IMR-90 (cell line): ENCODE measurements around the gene ANO2.

Experiments used
- BHLHE40 ChIP-seq: fragments of 150-350 bp; IDR thresholded peaks from 2 replicates; pipeline ENCODE4 v1.6.1; 2016; ENCODE audit warnings: mild to moderate bottlenecking, low read depth, low read length
- CEBPB ChIP-seq: IDR thresholded peaks from 2 replicates; pipeline ENCODE4 v1.6.1; 2012; ENCODE audit warnings: low read depth, low read length, improper control_type of control experiment
- CHD1 ChIP-seq: IDR thresholded peaks from 2 replicates; pipeline ENCODE4 v1.6.1; 2012; ENCODE audit warnings: low read depth, low read length, improper control_type of control experiment
- CTCF ChIP-seq: conservative IDR thresholded peaks from 2 replicates; pipeline ENCODE4 v1.5.1; 2012; ENCODE audit warnings: mild to moderate bottlenecking, low read depth, low read length, improper control_type of control experiment
- ELK1 ChIP-seq: fragments of 150-350 bp; IDR thresholded peaks from 2 replicates; pipeline ENCODE4 v1.6.1; 2016; ENCODE audit warnings: low read depth, mild to moderate bottlenecking, low read length, moderate library complexity, borderline replicate concordance
- FOS ChIP-seq: fragments of 150-350 bp; IDR thresholded peaks from 2 replicates; pipeline ENCODE4 v1.6.1; 2016; ENCODE audit warnings: low read depth, low read length
- MAFK ChIP-seq: IDR thresholded peaks from 2 replicates; pipeline ENCODE4 v1.6.1; 2012; ENCODE audit warnings: low read depth, low read length, improper control_type of control experiment
- MAZ ChIP-seq: IDR thresholded peaks from 2 replicates; pipeline ENCODE4 v1.6.1; 2012; ENCODE audit warnings: low read depth, mild to moderate bottlenecking, low read length, improper control_type of control experiment, moderate library complexity, borderline replicate concordance
- MXI1 ChIP-seq: IDR thresholded peaks from 2 replicates; pipeline ENCODE4 v1.6.1; 2012; ENCODE audit warnings: low read depth, mild to moderate bottlenecking, low read length, moderate library complexity, borderline replicate concordance
- POLR2A ChIP-seq: IDR thresholded peaks from 2 replicates; pipeline ENCODE4 v1.6.1; 2012; ENCODE audit warnings: mild to moderate bottlenecking, low read depth, low read length
- RAD21 ChIP-seq: IDR thresholded peaks from 2 replicates; pipeline ENCODE4 v1.6.1; 2012; ENCODE audit warnings: low read length, improper control_type of control experiment
- RFX5 ChIP-seq: IDR thresholded peaks from 2 replicates; pipeline ENCODE4 v1.8.0; 2012; ENCODE audit warnings: low read depth, mild to moderate bottlenecking, low read length, moderate library complexity
- SMC3 ChIP-seq: fragments of 150-350 bp; IDR thresholded peaks from 2 replicates; pipeline ENCODE4 v1.6.1; 2016; ENCODE audit warnings: low read depth, mild to moderate bottlenecking, antibody characterized with exemption, low read length, moderate library complexity
- USF2 ChIP-seq: fragments of 150-350 bp; IDR thresholded peaks from 2 replicates; pipeline ENCODE4 v1.6.1; 2017; ENCODE audit warnings: mild to moderate bottlenecking, antibody characterized with exemption, low read length, low read depth

GRCh38 chr12:5907807-5908206 is 37.3 kb downstream of the ANO2 start:
- no peak for TF ChIP-seq CTCF
- TF ChIP-seq POLR2A = no peak
- TF ChIP-seq RAD21 = no peak
- TF ChIP-seq CEBPB = no peak
- TF ChIP-seq FOS = no peak
- TF ChIP-seq MAZ = no peak
- TF ChIP-seq USF2 = no peak
- TF ChIP-seq MAFK = no peak
- TF ChIP-seq RFX5 = no peak
- TF ChIP-seq SMC3 = no peak
- TF ChIP-seq BHLHE40 = no peak
- no peak for TF ChIP-seq ELK1
- TF ChIP-seq MXI1 = no peak
- no peak for TF ChIP-seq CHD1
